ENCODE results near the gene CCDC106. TPM values are rescaled to one million over a fixed set of nuclear protein-coding genes. Genes with fewer than 3 reads are reported as not detected.

Gene CCDC106
- total RNA-seq, 1 donor from 2014 or later = 18.9 TPM

DNA sequence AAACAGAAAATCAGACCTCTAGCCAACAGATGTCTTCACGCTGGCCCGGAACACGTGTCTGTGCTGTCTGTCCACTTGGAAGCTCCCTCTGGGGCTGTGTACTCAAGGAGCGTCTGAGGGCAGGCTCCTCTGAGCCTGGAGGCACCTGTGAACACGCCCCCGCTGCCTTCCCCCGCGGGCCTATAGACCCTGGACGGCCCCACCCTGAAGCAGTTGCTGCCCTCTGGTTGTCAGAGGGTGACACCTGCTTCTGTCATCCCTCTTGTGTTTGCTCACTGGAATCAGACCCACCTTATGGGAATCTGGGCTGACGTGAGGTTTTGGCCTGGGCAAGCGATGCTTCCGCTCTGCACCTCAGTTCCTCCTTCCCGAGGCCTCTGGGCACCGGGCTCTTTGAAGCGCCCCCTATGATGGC, 46.2 kb downstream of the CCDC106 start:
- no peak for DNase-seq (ENCODE audit: low read depth, low spot score)
- peaks cover 4% of the 10 kb centered on the region for H3K36me3 Mint-ChIP-seq (ENCODE audit: low read depth)
- no peak overlapping the region for H3K4me3 Mint-ChIP-seq
- no peaks in the 10 kb centered on the region for H3K9me3 Mint-ChIP-seq
- H3K27me3 Mint-ChIP-seq (ENCODE audit: low read depth) = no peaks in the 10 kb centered on the region
- H3K27ac Mint-ChIP-seq (ENCODE audit: unreplicated experiment) = no peak overlapping the region
- TF ChIP-seq, protein P1, sequence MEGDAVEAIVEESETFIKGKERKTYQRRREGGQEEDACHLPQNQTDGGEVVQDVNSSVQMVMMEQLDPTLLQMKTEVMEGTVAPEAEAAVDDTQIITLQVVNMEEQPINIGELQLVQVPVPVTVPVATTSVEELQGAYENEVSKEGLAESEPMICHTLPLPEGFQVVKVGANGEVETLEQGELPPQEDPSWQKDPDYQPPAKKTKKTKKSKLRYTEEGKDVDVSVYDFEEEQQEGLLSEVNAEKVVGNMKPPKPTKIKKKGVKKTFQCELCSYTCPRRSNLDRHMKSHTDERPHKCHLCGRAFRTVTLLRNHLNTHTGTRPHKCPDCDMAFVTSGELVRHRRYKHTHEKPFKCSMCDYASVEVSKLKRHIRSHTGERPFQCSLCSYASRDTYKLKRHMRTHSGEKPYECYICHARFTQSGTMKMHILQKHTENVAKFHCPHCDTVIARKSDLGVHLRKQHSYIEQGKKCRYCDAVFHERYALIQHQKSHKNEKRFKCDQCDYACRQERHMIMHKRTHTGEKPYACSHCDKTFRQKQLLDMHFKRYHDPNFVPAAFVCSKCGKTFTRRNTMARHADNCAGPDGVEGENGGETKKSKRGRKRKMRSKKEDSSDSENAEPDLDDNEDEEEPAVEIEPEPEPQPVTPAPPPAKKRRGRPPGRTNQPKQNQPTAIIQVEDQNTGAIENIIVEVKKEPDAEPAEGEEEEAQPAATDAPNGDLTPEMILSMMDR (conservative IDR thresholded peaks at IDR 0.05) = no peak
- no peaks in the 10 kb centered on the region for H3K4me1 Mint-ChIP-seq

DNA sequence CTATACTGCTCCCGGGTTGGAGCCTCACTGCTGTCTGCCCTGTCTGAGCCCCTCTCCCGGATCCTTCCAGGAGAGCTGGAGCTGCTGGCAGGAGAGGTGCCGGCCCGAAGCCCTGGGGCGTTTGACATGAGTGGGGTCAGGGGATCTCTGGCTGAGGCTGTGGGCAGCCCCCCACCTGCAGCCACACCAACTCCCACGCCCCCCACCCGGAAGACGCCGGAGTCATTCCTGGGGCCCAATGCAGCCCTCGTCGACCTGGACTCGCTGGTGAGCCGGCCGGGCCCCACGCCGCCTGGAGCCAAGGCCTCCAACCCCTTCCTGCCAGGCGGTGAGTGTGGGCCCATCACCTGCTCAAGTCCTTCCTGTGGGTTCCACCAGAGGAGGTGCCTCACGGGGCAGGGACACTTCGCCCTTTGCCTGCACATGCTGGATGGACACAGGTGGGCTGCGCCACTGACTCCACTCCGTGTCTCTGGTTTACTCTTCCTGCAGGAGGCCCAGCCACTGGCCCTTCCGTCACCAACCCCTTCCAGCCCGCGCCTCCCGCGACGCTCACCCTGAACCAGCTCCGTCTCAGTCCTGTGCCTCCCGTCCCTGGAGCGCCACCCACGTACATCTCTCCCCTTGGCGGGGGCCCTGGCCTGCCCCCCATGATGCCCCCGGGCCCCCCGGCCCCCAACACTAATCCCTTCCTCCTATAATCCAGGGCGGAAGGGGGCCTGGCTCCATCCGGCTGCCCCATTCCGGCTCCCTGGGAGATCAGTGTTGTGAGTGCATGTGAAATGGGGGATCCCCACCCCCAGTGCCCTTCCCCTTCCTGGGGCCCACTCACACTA, 46.9 kb downstream of the CCDC106 start:
- H3K36me3 Mint-ChIP-seq (ENCODE audit: low read depth) = peaks cover 4% of the 10 kb centered on the region
- no peaks in the 10 kb centered on the region for H3K4me1 Mint-ChIP-seq
- no peaks in the 10 kb centered on the region for H3K27me3 Mint-ChIP-seq (ENCODE audit: low read depth)
- H3K9me3 Mint-ChIP-seq = no peaks in the 10 kb centered on the region
- no peak overlapping the region for H3K27ac Mint-ChIP-seq (ENCODE audit: unreplicated experiment)
- no peak overlapping the region for H3K4me3 Mint-ChIP-seq
- TF ChIP-seq, protein P1 (conservative IDR thresholded peaks at IDR 0.05) = no peak
- DNase-seq (ENCODE audit: low read depth, low spot score) = no peak

DNA sequence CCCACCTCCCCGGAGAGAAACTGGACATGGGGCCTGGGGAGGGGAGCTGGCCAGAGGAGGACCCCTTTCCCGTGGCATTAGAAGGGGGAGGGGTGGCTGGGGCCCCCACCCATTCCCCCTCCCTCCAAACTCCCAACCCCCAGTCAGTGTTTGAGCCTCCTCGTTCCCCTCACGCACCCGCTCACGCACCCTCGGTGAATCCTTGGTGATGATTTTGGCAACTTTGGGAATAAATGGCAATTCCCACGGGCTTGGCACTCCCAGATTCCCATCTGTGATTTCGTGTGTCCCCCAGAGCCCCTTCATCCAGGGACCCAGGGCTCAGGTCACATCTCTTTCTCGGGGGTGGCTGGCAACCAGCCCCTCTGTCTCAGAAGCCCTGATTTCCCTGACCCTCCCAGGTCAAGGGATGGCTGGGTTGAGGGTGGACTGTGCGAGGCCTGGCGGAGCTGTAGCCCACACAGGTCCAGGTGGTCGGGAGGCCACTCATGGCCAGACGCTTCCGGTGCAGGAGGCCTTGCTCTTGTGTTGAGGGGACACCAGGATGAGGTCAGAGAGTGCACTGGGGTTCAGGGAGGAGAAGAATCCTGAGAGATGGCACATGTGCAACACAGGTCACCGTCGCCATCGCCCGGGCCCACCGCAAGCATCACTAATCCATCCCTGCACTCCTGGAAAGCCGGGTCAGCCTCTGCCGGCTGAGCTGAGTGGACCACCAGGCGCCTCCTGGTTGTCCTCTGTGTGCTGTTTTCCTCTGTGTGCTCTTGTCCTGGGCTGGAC, 47.7 kb downstream of the CCDC106 start:
- Mint-ChIP-seq H3K36me3 (ENCODE audit: low read depth) (peaks cover 7% of the 10 kb centered on the region), H3K9me3 (no peaks in the 10 kb centered on the region), H3K27me3 (ENCODE audit: low read depth) (no peaks in the 10 kb centered on the region)

DNA sequence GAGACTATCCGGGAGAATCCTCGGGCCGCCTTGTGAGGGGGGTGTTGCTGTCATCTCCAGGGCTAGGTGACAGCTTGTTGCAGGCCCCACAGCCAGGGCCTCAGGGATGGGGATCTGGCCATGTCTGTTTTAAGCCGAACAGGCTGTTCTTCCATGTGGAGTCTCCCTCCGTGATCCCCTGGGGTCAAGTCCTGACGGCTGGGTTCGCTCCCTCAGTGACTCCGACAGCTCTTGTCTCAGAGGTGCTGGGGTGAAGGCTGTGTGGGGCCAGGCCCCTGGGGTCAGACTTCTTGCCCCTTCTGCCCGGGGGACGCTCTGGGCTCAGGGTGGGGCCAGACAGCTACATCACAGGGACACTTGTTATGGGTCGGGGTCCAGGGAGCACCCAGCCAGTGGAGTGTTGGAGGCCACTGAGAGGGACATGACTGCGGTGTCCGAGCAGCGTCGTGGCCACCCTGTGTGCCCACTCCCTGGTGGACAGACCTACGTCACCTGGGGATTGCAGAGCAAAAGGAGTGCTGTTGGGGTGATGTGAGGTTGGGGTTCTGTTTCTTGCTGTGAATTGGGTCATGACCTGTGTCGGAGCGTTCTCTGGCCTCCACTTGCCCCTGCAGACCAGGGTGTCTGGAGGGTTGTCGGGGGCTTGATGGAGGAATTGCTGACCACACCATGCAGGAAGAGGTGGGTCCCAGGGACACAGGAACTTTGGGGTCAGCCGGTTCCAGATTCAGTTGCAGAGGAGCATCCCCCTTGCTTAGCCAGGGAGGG, 48.5 kb downstream of the CCDC106 start:
- no peaks in the 10 kb centered on the region for H3K9me3 Mint-ChIP-seq
- peaks cover 9% of the 10 kb centered on the region for H3K36me3 Mint-ChIP-seq (ENCODE audit: low read depth)
- no peaks in the 10 kb centered on the region for H3K27me3 Mint-ChIP-seq (ENCODE audit: low read depth)
- H3K4me1 Mint-ChIP-seq = no peaks in the 10 kb centered on the region
- TF ChIP-seq, protein P1 (conservative IDR thresholded peaks at IDR 0.05) = no peak
- no peak overlapping the region for H3K27ac Mint-ChIP-seq (ENCODE audit: unreplicated experiment)
- no peak for DNase-seq (ENCODE audit: low read depth, low spot score)
- no peak overlapping the region for H3K4me3 Mint-ChIP-seq

More for the DNA sequence above, 47.7 kb downstream of the CCDC106 start:
- DNase-seq (ENCODE audit: low read depth, low spot score) = no peak
- H3K27ac Mint-ChIP-seq (ENCODE audit: unreplicated experiment) = no peak overlapping the region
- TF ChIP-seq, protein P1 (conservative IDR thresholded peaks at IDR 0.05) = no peak
- H3K4me1 Mint-ChIP-seq = no peaks in the 10 kb centered on the region
- no peak overlapping the region for H3K4me3 Mint-ChIP-seq

DNA sequence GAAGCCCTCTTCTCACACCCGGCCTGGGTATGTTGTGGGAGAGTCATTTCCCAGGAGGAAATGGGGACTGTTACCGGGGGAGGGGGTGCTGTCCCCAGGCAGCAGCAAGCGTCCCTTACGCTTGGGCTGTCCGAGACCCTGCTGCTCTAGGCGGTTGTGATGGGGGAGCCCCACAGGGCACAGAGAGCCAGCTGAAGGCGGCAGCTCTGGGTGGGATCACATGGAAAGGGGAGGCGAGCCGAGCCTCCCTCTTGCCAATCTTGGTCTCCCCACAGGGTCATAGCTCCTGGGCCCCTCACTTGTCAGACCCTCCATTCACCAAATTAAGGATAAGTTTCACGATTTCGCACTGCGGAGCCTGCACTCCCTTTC, 49.0 kb downstream of the CCDC106 start:
- TF ChIP-seq, protein P1 (conservative IDR thresholded peaks at IDR 0.05) = no peak
- Mint-ChIP-seq H3K36me3 (ENCODE audit: low read depth) (peaks cover 10% of the 10 kb centered on the region), H3K4me3 (no peak overlapping the region), H3K4me1 (no peaks in the 10 kb centered on the region), H3K9me3 (no peaks in the 10 kb centered on the region), H3K27me3 (ENCODE audit: low read depth) (no peaks in the 10 kb centered on the region), H3K27ac (ENCODE audit: unreplicated experiment) (no peak overlapping the region)
- no peak for DNase-seq (ENCODE audit: low read depth, low spot score)

Measured in neural crest cell (in vitro differentiated cells).